Hippocampal formation (tissue), 2 donors: Measurements from ENCODE around the gene DKK3.
A peak's percentile ranks its signal among the peaks of the same experiment; 100 is the strongest.

ENCODE experiments used
- DNase-seq, 2 donors: peaks; one replicate each; lab custom pipeline; 2025; lab: John Stamatoyannopoulos, UW

DKK3 gene

GRCh38 chr11:11981840-11982239, 26.6 kb downstream of the DKK3 start:
- DNase-seq = no peak

GRCh38 chr11:11981364-11981763, 27.1 kb downstream of the DKK3 start:
- DNase-seq = no peak

GRCh38 chr11:11980841-11981308, 27.6 kb downstream of the DKK3 start:
- DNase-seq = no peak

- DNase-seq = no peak
These were observed 28.2 kb downstream of the DKK3 start for GRCh38 chr11:11980200-11980599.

- DNase-seq = no peak
These were observed 28.8 kb downstream of the DKK3 start for GRCh38 chr11:11979488-11980117.

- no peak for DNase-seq
These were observed 29.5 kb downstream of the DKK3 start for GRCh38 chr11:11978792-11979487.

GRCh38 chr11:11978098-11978637, 30.3 kb downstream of the DKK3 start:
- no peak for DNase-seq

GRCh38 chr11:11977206-11977938, 31.1 kb downstream of the DKK3 start:
- no peak for DNase-seq

GRCh38 chr11:11976481-11977127, 31.8 kb downstream of the DKK3 start:
- DNase-seq = peak in 1 of 2 donors; percentile 54

- DNase-seq = no peak
These were observed 33.0 kb downstream of the DKK3 start for GRCh38 chr11:11975201-11976092.

- no peak for DNase-seq
These were observed 34.6 kb downstream of the DKK3 start for GRCh38 chr11:11973866-11974265.

GRCh38 chr11:11973361-11973800, 35.0 kb downstream of the DKK3 start:
- peak; percentile 82 to 89 for DNase-seq

GRCh38 chr11:11972730-11973341, 35.6 kb downstream of the DKK3 start:
- DNase-seq = no peak

- no peak for DNase-seq
These were observed 36.4 kb downstream of the DKK3 start for GRCh38 chr11:11971906-11972547.

- DNase-seq = no peak
These were observed 37.9 kb downstream of the DKK3 start for GRCh38 chr11:11970556-11970955.

GRCh38 chr11:11969380-11970215, 38.8 kb downstream of the DKK3 start:
- DNase-seq = peak; percentile 56 to 61

- no peak for DNase-seq
These were observed 39.7 kb downstream of the DKK3 start for GRCh38 chr11:11968511-11969280.
